Ectodermal cell (in vitro differentiated cells): ENCODE measurements around the gene DNMT3L. TPM values are rescaled to one million over a fixed set of nuclear protein-coding genes. Genes with fewer than 3 reads are reported as not detected.
A peak's percentile ranks its signal among the peaks of the same experiment; 100 is the strongest.
"Not testable (repeated sequence)": the region's sequence is repeated elsewhere in the genome, so short reads cannot be mapped to it uniquely, and the experiment has no call there.

ENCODE experiments used
- H3K27ac ChIP-seq: 2 replicates; pipeline ENCODE4 v1.7.0; 2013; ENCODE audit warnings: mild to moderate bottlenecking, low read depth, low read length; ENCODE audit not compliant: insufficient read depth, poor library complexity, severe bottlenecking
- H3K27me3 ChIP-seq: 2 replicates; pipeline ENCODE4 v1.7.0; 2013; ENCODE audit warnings: mild to moderate bottlenecking, low read length; ENCODE audit not compliant: insufficient read depth, control insufficient read depth, poor library complexity, severe bottlenecking
- H3K36me3 ChIP-seq: one replicate; pipeline ENCODE4 v1.7.0; 2013; ENCODE audit warnings: low read length; ENCODE audit not compliant: control insufficient read depth, insufficient read depth
- H3K4me1 ChIP-seq: one replicate; pipeline ENCODE4 v1.7.0; 2013; ENCODE audit warnings: low read length; ENCODE audit not compliant: control insufficient read depth, insufficient read depth
- H3K4me3 ChIP-seq: 2 replicates; pipeline ENCODE4 v1.7.0; 2013; ENCODE audit warnings: low read depth, low read length, control low read depth; ENCODE audit not compliant: insufficient read depth
- H3K9me3 ChIP-seq: 2 replicates; pipeline ENCODE4 v1.7.0; 2013; ENCODE audit warnings: mild to moderate bottlenecking, low read length, moderate library complexity; ENCODE audit not compliant: control insufficient read depth
- WGBS, 2 experiments: methylation state at CpG; one replicate each; pipeline ENCODE4 v1.1.7; 2013; ENCODE audit warnings: missing lambda C conversion rate in 2 of 2; 5-methylcytosine and 5-hydroxymethylcytosine counted together
- polyA plus RNA-seq, 4 experiments: library from polyadenylated mRNA; stranded (reverse); fragments of 50-300 nt; gene quantifications; one replicate each; pipeline ENCODE4 v1.2.3, GENCODE V29; 2013

Gene DNMT3L
- not detected for polyA plus RNA-seq (2013, experiment 1 of 4)
- 0.20 TPM for polyA plus RNA-seq (2013, experiment 2 of 4)
- not detected for polyA plus RNA-seq (2013, experiment 3 of 4)
- not detected for polyA plus RNA-seq (2013, experiment 4 of 4)

- no peaks in the 10 kb centered on the region for H3K36me3 ChIP-seq
- no peak within 1 kb of the TSS for H3K4me3 ChIP-seq
- peaks cover 14% of the 10 kb centered on the region for H3K4me1 ChIP-seq
- H3K9me3 ChIP-seq = no peaks in the 10 kb centered on the region
- no peak within 1 kb of the TSS for H3K27ac ChIP-seq
- 76 to 84% methylated on average over 19 of the region's 19 CpGs for WGBS, 2 experiments
- H3K27me3 ChIP-seq = no peaks in the 10 kb centered on the region
Measured at GRCh38 chr21:44261675-44262295, at the start of gene DNMT3L. DNMT3L (minus strand) TSS chr21:44261897; CDS start chr21:44261259, 638 bp downstream.

GRCh38 chr21:44310628-44311507 lies 49.2 kb upstream of the DNMT3L start:
- Histone ChIP-seq H3K27me3 (no peaks in the 10 kb centered on the region), H3K9me3 (no peaks in the 10 kb centered on the region), H3K27ac (no peak overlapping the region), H3K36me3 (peaks cover 23% of the 10 kb centered on the region), H3K4me3 (no peak overlapping the region), H3K4me1 (peaks cover 8% of the 10 kb centered on the region)
- 93 to 96% methylated on average over 28 of the region's 28 CpGs for WGBS, 2 experiments

- H3K9me3 ChIP-seq = no peaks in the 10 kb centered on the region
- peaks cover 12% of the 10 kb centered on the region for H3K36me3 ChIP-seq
- H3K4me1 ChIP-seq = peaks cover 25% of the 10 kb centered on the region
- H3K27me3 ChIP-seq = no peaks in the 10 kb centered on the region
- no peak overlapping the region for H3K27ac ChIP-seq
- WGBS, 2 experiments = 90 to 93% methylated on average over 21 of the region's 21 CpGs
- no peak overlapping the region for H3K4me3 ChIP-seq
Measured at GRCh38 chr21:44306936-44307704, 45.4 kb upstream of the DNMT3L start.

DNA sequence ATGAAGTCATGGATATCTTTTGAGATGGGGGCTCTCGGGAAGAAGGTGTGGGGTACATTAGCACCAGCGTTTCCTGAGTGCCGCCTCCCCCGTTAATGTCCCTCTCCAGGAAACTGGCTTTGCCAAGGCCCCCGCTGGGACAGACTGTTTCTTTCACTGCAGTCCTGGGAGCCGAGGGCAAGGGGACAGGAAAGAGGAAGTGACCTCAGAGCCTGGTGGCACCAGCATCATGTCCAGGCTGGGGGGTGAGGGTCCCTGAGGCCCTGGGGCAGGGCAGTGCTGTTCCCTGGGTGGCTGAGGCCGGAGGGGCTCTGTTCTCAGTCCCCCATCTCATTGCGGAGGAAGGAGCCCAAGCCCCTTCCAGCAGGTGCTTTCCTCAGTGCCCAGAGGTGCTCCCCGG lies 44.0 kb upstream of the DNMT3L start:
- no peak overlapping the region for H3K4me3 ChIP-seq
- H3K4me1 ChIP-seq = peaks cover 25% of the 10 kb centered on the region
- no peaks in the 10 kb centered on the region for H3K9me3 ChIP-seq
- H3K36me3 ChIP-seq = no peaks in the 10 kb centered on the region
- no peaks in the 10 kb centered on the region for H3K27me3 ChIP-seq
- H3K27ac ChIP-seq = no peak overlapping the region
- 91 to 93% methylated on average over 9 of the region's 9 CpGs for WGBS, 2 experiments

- H3K4me1 ChIP-seq = peaks cover 25% of the 10 kb centered on the region
- H3K9me3 ChIP-seq = no peaks in the 10 kb centered on the region
- H3K36me3 ChIP-seq = no peaks in the 10 kb centered on the region
- no peak overlapping the region for H3K27ac ChIP-seq
- H3K27me3 ChIP-seq = no peaks in the 10 kb centered on the region
- 83 to 84% methylated on average over 8 of the region's 8 CpGs for WGBS, 2 experiments
- no peak overlapping the region for H3K4me3 ChIP-seq
Measured at GRCh38 chr21:44304877-44305293, 43.2 kb upstream of the DNMT3L start.

DNA sequence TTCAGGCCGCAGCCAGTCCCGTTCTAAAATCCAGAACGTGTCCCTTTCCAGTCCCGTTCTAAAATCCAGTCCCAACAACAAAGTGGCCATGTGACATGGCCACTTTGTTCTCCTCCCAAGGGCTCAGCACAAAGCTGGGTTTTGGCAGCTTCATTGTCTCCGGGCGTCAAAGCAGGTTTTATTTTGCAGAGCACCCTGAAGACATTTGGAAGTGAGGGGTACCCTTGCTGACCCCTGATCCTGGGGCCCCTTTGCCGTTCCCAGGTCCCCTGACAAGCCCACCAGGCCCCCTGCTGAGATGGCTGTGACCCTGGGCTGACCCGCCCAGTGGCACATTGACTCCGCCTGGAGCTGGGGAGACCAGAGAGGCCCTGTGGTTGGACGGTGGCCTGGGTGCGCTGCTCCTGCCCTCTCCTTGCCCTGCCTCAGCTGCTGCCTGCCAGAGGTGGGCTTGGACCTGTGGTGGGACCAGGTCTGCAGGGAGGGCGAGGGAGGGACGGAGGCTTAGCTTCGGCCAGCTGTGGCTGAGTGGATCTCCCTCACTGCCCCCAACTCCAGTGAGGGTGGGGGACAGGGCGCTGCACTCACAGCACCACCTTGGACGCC lies 42.4 kb upstream of the DNMT3L start:
- peaks cover 25% of the 10 kb centered on the region for H3K4me1 ChIP-seq

DNA sequence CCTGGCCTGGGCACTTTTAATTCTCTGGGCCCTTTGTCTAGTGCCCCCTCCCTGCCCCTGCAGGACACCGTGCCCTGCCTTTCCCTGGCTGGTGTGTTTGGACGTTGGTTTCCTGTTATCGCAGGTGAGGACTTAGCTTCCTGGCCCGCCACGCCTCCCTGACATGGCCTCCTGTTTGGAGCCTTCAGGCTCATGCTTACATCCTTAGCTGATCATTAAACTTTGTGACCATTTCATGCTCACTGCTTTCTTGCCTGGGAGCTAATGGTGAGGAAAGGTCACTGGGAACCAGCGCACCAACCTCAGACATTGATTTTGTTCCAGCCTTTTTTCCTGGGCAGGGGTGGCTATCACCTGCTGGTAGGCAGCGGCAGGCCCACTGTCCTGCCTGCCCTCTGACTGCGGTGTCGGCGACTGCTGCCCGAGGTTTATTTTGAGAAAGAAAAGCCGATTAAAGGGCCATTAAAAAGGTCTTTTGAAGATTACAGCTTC lies 41.8 kb upstream of the DNMT3L start:
- no peaks in the 10 kb centered on the region for H3K9me3 ChIP-seq
- WGBS, 2 experiments = 85 to 88% methylated on average over 12 of the region's 12 CpGs
- H3K4me3 ChIP-seq = no peak overlapping the region
- H3K4me1 ChIP-seq = peaks cover 25% of the 10 kb centered on the region
- H3K27ac ChIP-seq = peak overlapping the region; percentile 3
- H3K36me3 ChIP-seq = no peaks in the 10 kb centered on the region
- peaks cover 10% of the 10 kb centered on the region for H3K27me3 ChIP-seq

More for the DNA sequence above, 42.4 kb upstream of the DNMT3L start:
- H3K36me3 ChIP-seq = no peaks in the 10 kb centered on the region
- WGBS, 2 experiments = 76 to 78% methylated on average over 16 of the region's 16 CpGs
- peaks cover 5% of the 10 kb centered on the region for H3K27me3 ChIP-seq
- no peak overlapping the region for H3K4me3 ChIP-seq
- H3K27ac ChIP-seq = no peak overlapping the region
- H3K9me3 ChIP-seq = no peaks in the 10 kb centered on the region

DNA sequence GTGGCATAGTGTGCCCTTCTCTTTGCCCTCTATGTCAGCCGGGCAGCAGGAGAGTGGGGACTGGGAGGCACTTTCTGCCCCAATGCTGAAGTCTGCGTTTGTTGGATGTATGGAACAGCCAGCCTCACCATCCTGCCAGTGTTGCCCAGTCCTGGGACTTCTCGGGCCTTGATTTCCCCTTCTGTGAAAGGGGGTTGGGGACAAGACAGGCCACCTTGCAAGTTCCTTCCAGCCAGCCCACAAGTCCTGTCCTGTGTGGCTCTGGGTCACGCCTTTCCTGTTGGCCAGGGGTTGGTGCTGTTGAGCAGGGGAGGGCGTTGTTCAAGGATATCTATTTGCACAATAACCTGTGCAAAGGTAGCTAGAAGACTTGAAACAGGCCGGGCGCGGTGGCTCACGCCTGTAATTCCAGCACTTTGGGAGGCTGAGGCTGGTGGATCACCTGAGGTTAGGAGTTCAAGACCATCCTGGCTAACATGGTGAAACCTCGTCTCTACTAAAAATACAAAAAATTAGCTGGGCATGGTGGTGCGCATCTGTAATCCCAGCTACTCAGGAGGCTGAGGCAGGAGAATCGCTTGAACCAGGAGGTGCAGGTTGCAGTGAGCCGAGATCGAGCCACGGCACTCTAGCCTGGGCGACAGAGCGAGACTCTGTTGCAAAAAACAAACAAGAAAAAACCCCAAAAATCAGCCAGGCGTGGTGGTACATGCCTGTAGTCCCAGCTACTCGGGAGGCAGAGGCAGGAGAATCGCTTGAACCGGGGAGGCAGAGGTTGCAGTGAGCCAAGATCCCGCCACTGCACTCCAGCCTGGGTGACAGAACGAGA lies 41.1 kb upstream of the DNMT3L start:
- peaks cover 17% of the 10 kb centered on the region for H3K27me3 ChIP-seq
- WGBS, 2 experiments = 92 to 93% methylated on average over 23 of the region's 23 CpGs
- H3K4me3 ChIP-seq, H3K36me3 ChIP-seq, H3K9me3 ChIP-seq, H3K27ac ChIP-seq: not testable (repeated sequence)
- peaks cover 25% of the 10 kb centered on the region for H3K4me1 ChIP-seq

DNA sequence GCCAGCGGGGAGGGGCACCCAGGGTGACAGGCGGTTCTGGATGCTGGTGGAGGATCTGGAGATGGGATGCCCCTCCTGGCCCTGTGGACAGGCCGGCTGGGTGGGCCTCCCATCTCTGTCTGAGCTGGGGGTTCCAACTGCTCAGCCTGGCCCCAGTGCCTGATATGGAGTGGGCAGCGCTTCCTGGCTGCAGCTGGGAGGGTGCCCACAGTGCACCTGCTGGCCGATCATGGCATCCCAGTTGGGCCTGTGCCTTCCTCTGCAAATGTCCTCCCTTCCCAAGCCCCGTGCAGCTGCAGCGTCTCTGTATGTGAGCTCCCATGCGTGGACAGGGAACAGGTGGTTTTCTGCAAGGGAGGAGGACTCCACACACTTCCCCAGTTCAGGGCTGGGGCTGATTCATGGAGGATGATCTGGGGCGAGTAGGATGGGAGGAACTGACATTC lies 40.3 kb upstream of the DNMT3L start:
- peaks cover 22% of the 10 kb centered on the region for H3K4me1 ChIP-seq
- 91 to 93% methylated on average over 9 of the region's 9 CpGs for WGBS, 2 experiments
- no peak overlapping the region for H3K27ac ChIP-seq
- no peak overlapping the region for H3K4me3 ChIP-seq
- H3K9me3 ChIP-seq = no peaks in the 10 kb centered on the region
- H3K27me3 ChIP-seq = peaks cover 18% of the 10 kb centered on the region
- H3K36me3 ChIP-seq = no peaks in the 10 kb centered on the region
